HCT116 (cell line): ENCODE results near the gene FALEC. TPM values are rescaled to one million over a fixed set of nuclear protein-coding genes. Genes with fewer than 3 reads are reported as not detected.

ENCODE experiments used
- ATAC-seq: fragments of 200-7000 bp; cut with Tn5 transposase; 2 replicates; pipeline ENCODE4 v1.9.1; 2020; ENCODE audit warnings: mild to moderate bottlenecking, moderate library complexity
- BruUV-seq: library from RNA; stranded (reverse); fragments of 400-500 nt; replicated peaks from 2 replicates; lab custom pipeline; 2021; lab: Mats Ljungman, UMichigan
- CTCF ChIA-PET: fragments of 300-600 bp; sonication (Branson Sonifier 250); formaldehyde crosslinking; loops from one replicate; lab custom pipeline; 2021; ENCODE audit warnings: antibody characterized with exemption; lab: Charles Lee
- POLR2A ChIA-PET: fragments of 300-600, 350-600 bp; sonication (Branson Sonifier 250); formaldehyde crosslinking; loops from one replicate; lab custom pipeline; 2021; ENCODE audit warnings: antibody characterized with exemption; lab: Charles Lee
- RAD21 ChIA-PET, 2 experiments: fragments of 300-600 bp; sonication (Branson Sonifier 250); formaldehyde crosslinking; loops; one replicate each; lab custom pipeline; 2023; ENCODE audit warnings: low total read pairs in 2 of 2; ENCODE audit not compliant: uncharacterized antibody in 2 of 2, unreplicated experiment in 2 of 2, low non-redundant PET in 1 of 2; lab: Charles Lee
- DNase-seq: peaks from one replicate; pipeline ENCODE4 v3.0.0-alpha.2; 2010; ENCODE audit warnings: low read depth, low spot score
- H2AFZ ChIP-seq: fragments of 200-600 bp; shearing (Covaris generic), sonication (generic); 2 replicates; pipeline ENCODE4 v1.6.1; 2017; ENCODE audit warnings: low read depth, mixed run types, mixed read lengths, antibody characterized with exemption, low read length; ENCODE audit not compliant: poor library complexity, severe bottlenecking
- H3K27ac ChIP-seq: 2 replicates; pipeline ENCODE4 v1.5.1; 2012; ENCODE audit warnings: low read depth, low read length
- H3K27me3 ChIP-seq: fragments of 200-600 bp; sonication (generic); 2 replicates; pipeline ENCODE4 v1.6.1; 2016; ENCODE audit warnings: mixed run types, low read length, mixed read lengths; ENCODE audit not compliant: insufficient read depth
- H3K36me3 ChIP-seq, 2 experiments: fragments of 200-500 bp in 1 of 2; fragments of 200-600 bp in 1 of 2; sonication (Bioruptor generic) in 1 of 2; sonication (generic) in 1 of 2; 2 replicates each; pipeline versions ENCODE4 v1.5.1 to v1.6.1; 2014 to 2016; ENCODE audit warnings: low read length in 2 of 2, inconsistent platforms in 1 of 2, mixed read lengths in 1 of 2, mixed run types in 1 of 2; ENCODE audit not compliant: insufficient read depth in 2 of 2, control insufficient read depth in 1 of 2
- H3K4me1 ChIP-seq, 2 experiments: fragments of 200-600 bp in 1 of 2; sonication (generic) in 1 of 2; 2 replicates each; pipeline versions ENCODE4 v1.5.1 to v1.6.1; 2012 to 2017; ENCODE audit warnings: low read length in 2 of 2, inconsistent platforms in 1 of 2, mild to moderate bottlenecking in 1 of 2, mixed read lengths in 1 of 2, mixed run types in 1 of 2, moderate library complexity in 1 of 2; ENCODE audit not compliant: insufficient read depth in 2 of 2, control insufficient read depth in 1 of 2
- H3K4me2 ChIP-seq: fragments of 200-600 bp; sonication (generic); 2 replicates; pipeline ENCODE4 v1.6.1; 2017; ENCODE audit warnings: mixed run types, low read length, mixed read lengths
- H3K4me3 ChIP-seq, 2 experiments: fragments of 200-600 bp in 1 of 2; sonication (generic) in 1 of 2; replicated peaks in 1 of 2; 2 replicates each; pipeline ENCODE4 v1.5.1; 2011 to 2016; ENCODE audit warnings: low read length in 2 of 2, control low read depth in 1 of 2, low read depth in 1 of 2, mild to moderate bottlenecking in 1 of 2, mixed read lengths in 1 of 2, mixed run types in 1 of 2
- H3K79me2 ChIP-seq: fragments of 200-600 bp; sonication (generic); 2 replicates; pipeline ENCODE4 v1.6.1; 2017; ENCODE audit warnings: mild to moderate bottlenecking, mixed run types, low read length, moderate library complexity, mixed read lengths; ENCODE audit not compliant: insufficient read depth
- H3K9ac ChIP-seq: fragments of 200-600 bp; sonication (generic); 2 replicates; pipeline ENCODE4 v1.6.1; 2016; ENCODE audit warnings: low read length, mixed read lengths
- H3K9me2 ChIP-seq: fragments of 200-600 bp; sonication (generic), shearing (Covaris generic); 2 replicates; pipeline ENCODE4 v1.6.1; 2017; ENCODE audit warnings: mixed run types, mild to moderate bottlenecking, moderate library complexity; ENCODE audit not compliant: insufficient read depth
- H3K9me3 ChIP-seq, 2 experiments: fragments of 200-500 bp in 1 of 2; fragments of 200-600 bp in 1 of 2; sonication (Bioruptor generic) in 1 of 2; sonication (generic) in 1 of 2; 2 replicates each; pipeline ENCODE4 v1.6.1; 2014 to 2017; ENCODE audit warnings: low read length in 2 of 2, mixed read lengths in 2 of 2, inconsistent platforms in 1 of 2, low read depth in 1 of 2, mild to moderate bottlenecking in 1 of 2, mixed run types in 1 of 2, moderate library complexity in 1 of 2; ENCODE audit not compliant: control insufficient read depth in 1 of 2, insufficient read depth in 1 of 2
- H4K20me1 ChIP-seq: fragments of 200-600 bp; sonication (generic), shearing (Covaris generic); 2 replicates; pipeline ENCODE4 v1.6.1; 2017; ENCODE audit warnings: mixed run types, mild to moderate bottlenecking, moderate library complexity; ENCODE audit not compliant: insufficient read depth
- ATF3 ChIP-seq: IDR thresholded peaks from 2 replicates; pipeline ENCODE4 v1.6.1; 2012
- CBX3 ChIP-seq: IDR thresholded peaks from 2 replicates; pipeline ENCODE4 v1.6.1; 2012; ENCODE audit warnings: low read depth
- CTCF ChIP-seq, 3 experiments: fragments of 200-600 bp in 1 of 3; sonication (generic) in 1 of 3; IDR thresholded peaks in 2 of 3; conservative IDR thresholded peaks in 1 of 3; 2 replicates each; pipeline ENCODE4 v1.5.1; 2012 to 2017; ENCODE audit warnings: low read depth in 2 of 3, low read length in 2 of 3, antibody characterized with exemption in 1 of 3, borderline replicate concordance in 1 of 3, control low read depth in 1 of 3, mild to moderate bottlenecking in 1 of 3, mixed read lengths in 1 of 3, mixed run types in 1 of 3, moderate library complexity in 1 of 3; ENCODE audit not compliant: insufficient read depth in 1 of 3
- EGR1 ChIP-seq: IDR thresholded peaks from 2 replicates; pipeline ENCODE4 v1.6.1; 2012; ENCODE audit warnings: low read depth
- ELF1 ChIP-seq: IDR thresholded peaks from 2 replicates; pipeline ENCODE4 v1.6.1; 2012; ENCODE audit warnings: low read depth, borderline replicate concordance
- EZH2 ChIP-seq: fragments of 200-600 bp; sonication (generic); IDR thresholded peaks from 2 replicates; pipeline ENCODE4 v1.6.1; 2017; ENCODE audit warnings: antibody characterized with exemption, mixed run types
- EZH2phosphoT487 ChIP-seq: fragments of 200-600 bp; IDR thresholded peaks from 2 replicates; pipeline ENCODE4 v1.6.1; 2018; ENCODE audit warnings: antibody characterized with exemption, borderline replicate concordance
- FOSL1 ChIP-seq: IDR thresholded peaks from 2 replicates; pipeline ENCODE4 v1.6.1; 2012; ENCODE audit warnings: low read depth
- JUND ChIP-seq: IDR thresholded peaks from 2 replicates; pipeline ENCODE4 v1.6.1; 2012
- MAX ChIP-seq: IDR thresholded peaks from 2 replicates; pipeline ENCODE4 v1.6.1; 2012
- POLR2A ChIP-seq: IDR thresholded peaks from 2 replicates; pipeline ENCODE4 v1.7.0; 2011; ENCODE audit warnings: borderline replicate concordance; ENCODE audit not compliant: insufficient read depth, insufficient read length; ENCODE audit errors: extremely low read depth
- RAD21 ChIP-seq: IDR thresholded peaks from 2 replicates; pipeline ENCODE4 v1.6.1; 2012; ENCODE audit warnings: low read depth, mild to moderate bottlenecking
- REST ChIP-seq: IDR thresholded peaks from 2 replicates; pipeline ENCODE4 v1.6.1; 2012; ENCODE audit warnings: low read depth
- SIN3A ChIP-seq: IDR thresholded peaks from 2 replicates; pipeline ENCODE4 v1.6.1; 2012; ENCODE audit warnings: low read depth
- SP1 ChIP-seq: IDR thresholded peaks from 2 replicates; pipeline ENCODE4 v1.6.1; 2012; ENCODE audit warnings: low read depth
- SRF ChIP-seq: IDR thresholded peaks from 2 replicates; pipeline ENCODE4 v1.6.1; 2012; ENCODE audit warnings: low read depth
- TCF7L2 ChIP-seq: IDR thresholded peaks from 2 replicates; pipeline ENCODE4 v1.7.0; 2011; ENCODE audit warnings: borderline replicate concordance, inconsistent platforms; ENCODE audit not compliant: insufficient read depth, insufficient read length; ENCODE audit errors: extremely low read depth
- YY1 ChIP-seq: IDR thresholded peaks from 2 replicates; pipeline ENCODE4 v1.6.1; 2011; ENCODE audit warnings: low read length, low read depth, moderate library complexity, mild to moderate bottlenecking; ENCODE audit not compliant: insufficient replicate concordance; ENCODE audit errors: extremely low read depth
- ZFX ChIP-seq: fragments of 450-650 bp; IDR thresholded peaks from 2 replicates; pipeline ENCODE4 v1.6.1; 2017
- ZNF274 ChIP-seq: fragments of 200-500 bp; sonication (Bioruptor generic); IDR thresholded peaks from 2 replicates; pipeline ENCODE4 v1.6.1; 2014; ENCODE audit warnings: mild to moderate bottlenecking, low read depth, low read length, inconsistent platforms
- intact Hi-C: fragments of 100-400 bp; cut with micrococcal nuclease; formaldehyde crosslinking; loops from 2 replicates; pipeline ENCODE4 v1.10.0; 2022
- total RNA-seq: library from RNA; stranded (reverse); gene quantifications from one replicate; pipeline ENCODE4 v1.2.1, GENCODE V29; 2021; ENCODE audit not compliant: unreplicated experiment

FALEC gene
- total RNA-seq, 1 experiment from 2014 or later: 0.59 TPM

- Histone ChIP-seq H3K9ac (no peak overlapping the region), H4K20me1 (no peaks in the 10 kb centered on the region), H3K36me3 (no peaks in the 10 kb centered on the region), H3K4me2 (no peak overlapping the region), H3K79me2 (no peaks in the 10 kb centered on the region), H3K9me2 (no peaks in the 10 kb centered on the region), H3K4me1 (peaks cover 15 to 31% of the 10 kb centered on the region in 2 experiments), H3K27ac (no peak overlapping the region), H2AFZ (no peak overlapping the region), H3K27me3 (no peaks in the 10 kb centered on the region), H3K4me3 (no peak overlapping the region), H3K9me3 (no peaks in the 10 kb centered on the region)
- ChIA-PET CTCF (interaction anchor here (1.5 kb wide), 1 partner anchor 20 kb away, joined by 10 read pairs; no protein-coding TSS in a partner anchor), RAD21 (no interaction called here), POLR2A (no interaction called here)
- BruUV-seq: no TSS peak
- no peak for DNase-seq
- intact Hi-C loops: no loop called here
- no peak for TF ChIP-seq REST
- TF ChIP-seq ZFX: no peak
- no peak for TF ChIP-seq ZNF274
- no peak for TF ChIP-seq EZH2phosphoT487
- TF ChIP-seq JUND: no peak
- no peak for TF ChIP-seq ELF1
- TF ChIP-seq SRF: no peak
- TF ChIP-seq POLR2A: no peak
- no peak for TF ChIP-seq SP1
- no peak for TF ChIP-seq CBX3
- no peak for TF ChIP-seq EZH2
- no peak for TF ChIP-seq RAD21
- no peak for TF ChIP-seq ATF3
- TF ChIP-seq TCF7L2: no peak
- no peak for TF ChIP-seq CTCF (IDR thresholded peaks at IDR 0.05 in 2 of 3, conservative IDR thresholded peaks at IDR 0.05 in 1 of 3; ENCODE audit: borderline replicate concordance in 1 of 3, insufficient read depth in 1 of 3, low read depth in 2 of 3, low read length in 2 of 3)
- no peak for TF ChIP-seq SIN3A
- no peak for TF ChIP-seq EGR1
- no peak for TF ChIP-seq MAX
- TF ChIP-seq YY1: no peak
- no peak for TF ChIP-seq FOSL1
- no peak for ATAC-seq
Measured at GRCh38 chr1:150512846-150513245, 2.7 kb upstream of the FALEC start.
